Transverse colon (tissue), 4 donors: ENCODE measurements around the gene ZNF512B. TPM values are rescaled to one million over a fixed set of nuclear protein-coding genes. Genes with fewer than 3 reads are reported as not detected.

Experiments used
- DNase-seq: peaks from one replicate; pipeline ENCODE4 v3.0.0-alpha.2; 2019
- H3K27ac ChIP-seq, 4 donors: fragments of 200-600 bp; sonication (generic); 2 replicates each; pipeline ENCODE4 v1.5.1; 2016 to 2018; ENCODE audit warnings: inconsistent platforms in 4 of 4
- H3K27me3 ChIP-seq: fragments of 200-600 bp; sonication (generic); 2 replicates; pipeline ENCODE4 v1.5.1; 2017; ENCODE audit warnings: inconsistent platforms
- H3K36me3 ChIP-seq, 4 donors: fragments of 200-600 bp; sonication (generic); 2 replicates each; pipeline ENCODE4 v1.5.1; 2017 to 2019; ENCODE audit warnings: inconsistent platforms in 4 of 4
- H3K4me1 ChIP-seq, 4 donors: fragments of 200-600 bp; sonication (generic); 2 replicates each; pipeline ENCODE4 v1.5.1; 2017 to 2020; ENCODE audit warnings: inconsistent platforms in 4 of 4
- H3K4me3 ChIP-seq, 4 donors: fragments of 200-600 bp; sonication (generic); 1 replicate in 1 of 4; 2 replicates in 3 of 4; pipeline versions ENCODE4 v1.5.1 to v1.6.1; 2017 to 2019; ENCODE audit warnings: inconsistent platforms in 4 of 4
- H3K9me3 ChIP-seq, 2 donors: fragments of 200-600 bp; sonication (generic); 2 replicates each; pipeline ENCODE4 v1.5.1; 2017 to 2019; ENCODE audit warnings: inconsistent platforms in 2 of 2
- CTCF ChIP-seq, 5 experiments: fragments of 200-600 bp in 3 of 5; fragments of 450-650 bp in 2 of 5; sonication (generic) in 3 of 5; IDR thresholded peaks; 1 replicate in 2 of 5; 2 replicates in 3 of 5; pipeline ENCODE4 v1.5.1; 2016 to 2017; ENCODE audit warnings: antibody characterized with exemption in 5 of 5, inconsistent platforms in 3 of 5, mild to moderate bottlenecking in 2 of 5, moderate library complexity in 1 of 5
- EP300 ChIP-seq: sonication (generic); formaldehyde crosslinking; IDR thresholded peaks from one replicate; pipeline ENCODE4 v1.6.1; 2017; ENCODE audit warnings: antibody characterized with exemption, low read depth
- POLR2A ChIP-seq: fragments of 450-650 bp; IDR thresholded peaks from one replicate; pipeline ENCODE4 v1.6.1; 2016; ENCODE audit warnings: antibody characterized with exemption, mild to moderate bottlenecking, moderate library complexity
- POLR2AphosphoS5 ChIP-seq, 3 donors: sonication (generic); formaldehyde crosslinking; IDR thresholded peaks; one replicate each; pipeline ENCODE4 v1.6.1; 2016; ENCODE audit warnings: antibody characterized with exemption in 3 of 3
- WGBS, 2 donors: methylation state at CpG; one replicate each; pipeline ENCODE4 v1.1.5; 2018; ENCODE audit warnings: low coverage in 1 of 2; 5-methylcytosine and 5-hydroxymethylcytosine counted together
- in situ Hi-C, 4 donors: fragments of 200-750 bp; cut with MboI; loops; one replicate each; pipeline versions ENCODE4 v1.15.0 to v1.15.1; 2017; ENCODE audit warnings: low sequenced_read_pairs in 3 of 4, low pct_ligation_motif_present in 1 of 4, low pct_unique_long_range_greater_than_20kb in 1 of 4
- intact Hi-C: fragments of 100-400 bp; cut with DNase I; formaldehyde crosslinking; loops from one replicate; pipeline ENCODE4 v1.15.1; 2023; ENCODE audit warnings: low total_unique reads
- total RNA-seq, 4 donors: library from RNA; depleted of rRNA; stranded (reverse); fragments of >200 nt; gene quantifications; one replicate each; pipeline ENCODE4 v1.1.0, GENCODE V29; 2016

ZNF512B gene
- total RNA-seq, 4 donors from 2014 or later: 1.8 to 5.2 (median 2.1) TPM

GRCh38 chr20:64010711-64011237, 41.0 kb upstream of the ZNF512B start:
- Histone ChIP-seq H3K27me3 (no peaks in the 10 kb centered on the region), H3K36me3 (peaks cover 0 to 66% (median 30%) of the 10 kb centered on the region in 4 donors), H3K27ac (no peak overlapping the region), H3K9me3 (no peaks in the 10 kb centered on the region), H3K4me3 (no peak overlapping the region), H3K4me1 (no peaks in the 10 kb centered on the region)
- 78 to 85% methylated on average over 6 to 8 of the region's 8 CpGs for WGBS, 2 donors
- TF ChIP-seq POLR2AphosphoS5 (IDR thresholded peaks at IDR 0.05) (no peak), EP300 (no peak), POLR2A (no peak), CTCF (IDR thresholded peaks at IDR 0.05) (no peak)
- intact Hi-C loops (no loop called here), in situ Hi-C loops (no loop called here)
- no peak for DNase-seq

- intact Hi-C loops: no loop called here
- 83 to 90% methylated on average over 10 to 13 of the region's 13 CpGs for WGBS, 2 donors
- no peak overlapping the region for H3K4me3 ChIP-seq
- DNase-seq: no peak
- no peaks in the 10 kb centered on the region for H3K4me1 ChIP-seq
- H3K27me3 ChIP-seq: no peaks in the 10 kb centered on the region
- no peak for TF ChIP-seq POLR2A
- no peak for TF ChIP-seq EP300
- TF ChIP-seq CTCF (IDR thresholded peaks at IDR 0.05): no peak
- no peak for TF ChIP-seq POLR2AphosphoS5 (IDR thresholded peaks at IDR 0.05)
- H3K9me3 ChIP-seq: no peaks in the 10 kb centered on the region
- H3K27ac ChIP-seq: no peak overlapping the region
- in situ Hi-C loops: no loop called here
- peaks cover 0 to 57% (median 27%) of the 10 kb centered on the region in 4 donors for H3K36me3 ChIP-seq
These were observed 40.2 kb upstream of the ZNF512B start for GRCh38 chr20:64009811-64010387.

- intact Hi-C loops: no loop called here
- H3K4me3 ChIP-seq: no peak overlapping the region
- H3K27ac ChIP-seq: no peak overlapping the region
- H3K9me3 ChIP-seq: no peaks in the 10 kb centered on the region
- DNase-seq: no peak
- no peaks in the 10 kb centered on the region for H3K4me1 ChIP-seq
- in situ Hi-C loops: no loop called here
- H3K36me3 ChIP-seq: peaks cover 0 to 55% (median 29%) of the 10 kb centered on the region in 4 donors
- WGBS, 2 donors: 86% methylated on average over 3 of the region's 3 CpGs; no CpG with 5 or more reads in 1 of the 2 donors
- H3K27me3 ChIP-seq: no peaks in the 10 kb centered on the region
- TF ChIP-seq EP300 (no peak), POLR2A (no peak)
These were observed 37.2 kb upstream of the ZNF512B start for GRCh38 chr20:64006902-64007301.

GRCh38 chr20:64006490-64006889, 36.8 kb upstream of the ZNF512B start:
- 84% methylated on average over 10 of the region's 10 CpGs; no CpG with 5 or more reads in 1 of the 2 donors for WGBS, 2 donors
- Histone ChIP-seq H3K27me3 (no peaks in the 10 kb centered on the region), H3K27ac (no peak overlapping the region), H3K36me3 (peaks cover 0 to 58% (median 30%) of the 10 kb centered on the region in 4 donors), H3K4me3 (no peak overlapping the region), H3K4me1 (no peaks in the 10 kb centered on the region), H3K9me3 (no peaks in the 10 kb centered on the region)
- in situ Hi-C loops (no loop called here), intact Hi-C loops (no loop called here)
- no peak for DNase-seq
- TF ChIP-seq POLR2A: no peak
- no peak for TF ChIP-seq CTCF (IDR thresholded peaks at IDR 0.05)
- no peak for TF ChIP-seq POLR2AphosphoS5 (IDR thresholded peaks at IDR 0.05)
